Stimulated activated CD4-positive, alpha-beta T cell treated with anti-CD3 and anti-CD28 coated beads, Interleukin-12 subunit alpha, Interleukin-12 subunit beta, amount 100 ng/mL, for 24 hours (primary cell): ENCODE measurements around the gene B2M.
"Not testable (repeated sequence)": the region's sequence is repeated elsewhere in the genome, so short reads cannot be mapped to it uniquely, and the experiment has no call there.

Experiments
- DNase-seq, 2 experiments: peaks; one replicate each; pipeline ENCODE4 v3.0.0-alpha.2; 2020; ENCODE audit warnings: low read depth in 2 of 2

The B2M gene

DNA sequence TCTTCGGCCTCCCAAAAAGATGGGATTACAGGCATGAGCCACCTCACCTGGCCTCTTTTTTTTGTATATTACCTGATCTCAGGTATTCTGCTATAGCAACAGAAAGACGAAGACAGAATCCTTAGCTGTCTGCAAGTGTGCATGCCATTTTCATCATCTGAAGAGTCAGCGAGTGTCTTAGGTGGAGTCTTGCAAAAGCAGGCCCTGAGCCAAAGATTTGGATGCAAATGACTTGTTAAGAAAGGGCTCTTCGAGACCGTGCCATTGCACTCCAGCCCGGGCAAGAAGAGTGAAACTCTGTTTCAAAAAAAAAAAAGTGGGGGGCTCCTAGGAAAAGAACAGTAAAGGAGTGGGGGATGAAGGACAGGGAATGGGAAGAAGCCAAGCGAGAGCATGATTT, 14.8 kb downstream of the B2M start:
- DNase-seq = no peak

GRCh38 chr15:44726568-44727484, 15.5 kb downstream of the B2M start:
- DNase-seq = peak; percentile 42 to 49

DNA sequence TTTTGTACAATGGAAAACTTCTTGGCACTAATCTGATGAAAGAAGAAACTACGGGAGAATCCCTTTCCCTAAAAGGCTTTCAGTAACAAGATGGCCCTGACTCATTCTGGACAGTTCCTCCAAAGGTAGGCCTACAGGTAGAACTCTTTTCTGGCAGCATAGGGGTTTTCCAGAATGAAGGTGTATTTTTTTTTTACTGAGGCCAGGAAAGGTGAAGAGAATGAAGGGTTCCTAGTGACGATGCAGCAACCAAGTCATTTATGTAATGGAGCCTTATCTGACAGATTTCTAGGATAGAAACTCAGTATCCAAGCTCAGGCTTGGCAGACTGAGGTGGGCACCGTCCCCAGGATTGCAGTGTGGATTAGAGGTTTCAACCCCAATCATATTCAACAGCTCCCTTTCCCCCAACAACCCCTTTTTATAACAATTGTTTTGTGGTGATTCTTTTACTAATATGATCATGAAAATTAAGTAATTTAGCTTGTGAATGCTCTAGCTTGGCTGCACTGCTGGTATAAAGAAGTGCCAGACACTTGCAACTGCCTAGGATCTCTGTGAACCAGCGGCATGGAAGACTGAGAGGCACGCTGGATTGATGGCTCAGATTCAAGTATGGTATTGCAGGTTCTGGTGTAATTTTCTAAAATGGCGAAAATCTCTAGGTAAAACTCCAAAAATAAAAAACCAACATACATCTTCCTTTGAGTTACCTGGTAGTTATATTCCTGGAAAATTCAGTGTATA, 16.3 kb downstream of the B2M start:
- DNase-seq = no peak

GRCh38 chr15:44728232-44728575, 16.9 kb downstream of the B2M start:
- DNase-seq = not testable (repeated sequence)

DNA sequence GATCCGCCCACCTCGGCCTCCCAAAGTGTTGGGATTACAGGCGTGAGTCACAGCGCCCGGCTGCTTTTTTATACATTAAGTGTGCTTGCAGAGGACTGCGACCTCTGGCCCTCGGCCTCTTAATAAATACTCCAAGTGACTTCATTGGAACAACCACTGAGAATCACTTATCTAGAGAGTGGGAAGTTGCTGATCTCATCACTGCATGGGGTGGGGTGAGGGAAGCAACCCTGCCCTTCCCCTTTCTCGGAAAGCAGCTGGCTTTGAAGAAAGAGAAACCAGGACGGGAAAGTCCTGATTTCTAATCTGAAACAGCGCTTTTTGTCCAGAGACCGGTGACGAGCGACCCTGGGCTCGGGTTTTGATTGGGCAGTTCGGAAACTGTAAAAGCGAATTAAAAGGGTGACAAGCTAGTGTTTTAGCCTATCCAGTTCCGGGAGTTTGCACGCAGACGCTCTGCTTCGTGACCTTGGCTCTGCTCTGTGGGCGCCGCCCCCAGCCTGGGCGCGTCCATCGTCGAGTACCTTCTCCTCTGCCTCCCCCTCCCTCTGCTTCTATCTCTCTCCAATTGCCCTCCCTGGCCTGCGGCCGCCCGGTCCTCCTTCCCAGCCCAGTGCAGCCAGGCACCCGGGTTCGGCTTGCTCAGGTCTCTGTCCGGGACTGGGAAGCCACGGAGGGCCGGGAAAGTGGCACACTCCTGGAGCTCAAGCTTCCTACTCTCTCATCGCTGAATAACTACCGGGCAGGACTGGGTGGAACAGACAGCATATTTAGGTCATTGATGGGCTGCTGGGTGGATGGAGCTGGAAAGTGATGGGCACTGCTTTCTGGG, 17.5 kb downstream of the B2M start:
- peak; percentile 92 to 94 for DNase-seq

DNA sequence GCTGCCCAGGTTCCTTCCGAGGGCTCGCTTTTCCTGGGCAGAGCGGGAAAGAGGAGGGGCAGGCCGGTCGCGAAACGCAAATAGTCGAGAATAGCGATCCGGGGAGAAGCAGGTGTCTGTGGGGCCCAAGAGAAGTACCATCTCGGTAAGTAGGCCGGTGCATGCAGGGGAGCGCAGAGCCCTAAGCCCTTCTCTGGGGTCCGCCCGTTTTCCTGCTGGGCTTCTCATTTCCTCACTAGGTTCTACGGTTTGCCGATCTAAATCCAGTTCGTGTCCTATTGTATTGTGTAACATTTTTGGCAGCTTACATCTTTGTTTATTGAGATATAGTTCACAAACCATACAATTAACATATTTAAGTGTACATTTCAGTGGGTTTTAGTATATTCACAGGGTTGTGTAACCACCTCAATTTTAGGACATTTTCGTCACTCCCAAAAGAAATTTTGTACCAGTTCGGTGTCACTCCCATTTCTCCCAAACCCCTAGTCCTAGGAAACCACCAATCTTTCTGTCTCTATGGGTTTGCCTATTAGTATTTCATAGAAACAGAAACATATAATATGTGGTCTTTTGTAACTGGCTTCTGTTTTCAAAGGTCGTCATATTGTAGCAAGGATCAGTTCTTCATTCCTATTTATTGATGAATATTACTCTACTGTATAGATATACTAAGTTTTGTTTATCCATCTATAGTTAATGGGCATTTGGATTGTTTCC, 18.3 kb downstream of the B2M start:
- DNase-seq = no peak

DNA sequence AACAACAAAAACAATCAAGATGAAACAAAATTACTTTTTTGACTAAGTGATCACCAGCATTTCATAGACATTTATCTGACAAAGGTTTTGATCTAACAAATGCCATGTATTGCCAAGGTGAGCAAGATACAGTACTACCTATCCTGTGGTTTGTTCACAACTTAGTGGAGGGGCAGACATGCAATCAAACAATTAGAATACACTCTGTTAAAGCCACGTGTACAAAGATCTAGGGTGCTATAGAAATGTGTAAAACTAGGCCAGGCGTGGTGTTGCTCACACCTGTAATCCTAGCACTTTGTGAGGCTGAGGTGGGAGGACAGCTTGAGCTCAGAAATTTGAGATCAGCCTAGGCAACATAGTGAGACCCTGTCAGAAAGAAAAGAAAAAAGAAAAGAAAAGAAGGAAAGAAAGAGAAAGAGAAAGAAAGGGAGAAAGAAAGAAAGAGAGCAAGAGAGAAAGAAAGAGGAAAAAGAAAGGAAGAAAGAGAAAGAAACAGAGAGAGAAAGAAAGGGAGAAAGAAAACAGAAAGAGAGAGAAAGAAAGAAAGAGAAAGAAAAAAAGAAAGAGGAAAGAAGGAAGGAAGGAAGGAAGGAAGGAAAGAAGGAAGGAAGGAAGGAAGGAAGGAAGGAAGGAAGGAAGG, 23.6 kb downstream of the B2M start:
- DNase-seq = no peak

DNA sequence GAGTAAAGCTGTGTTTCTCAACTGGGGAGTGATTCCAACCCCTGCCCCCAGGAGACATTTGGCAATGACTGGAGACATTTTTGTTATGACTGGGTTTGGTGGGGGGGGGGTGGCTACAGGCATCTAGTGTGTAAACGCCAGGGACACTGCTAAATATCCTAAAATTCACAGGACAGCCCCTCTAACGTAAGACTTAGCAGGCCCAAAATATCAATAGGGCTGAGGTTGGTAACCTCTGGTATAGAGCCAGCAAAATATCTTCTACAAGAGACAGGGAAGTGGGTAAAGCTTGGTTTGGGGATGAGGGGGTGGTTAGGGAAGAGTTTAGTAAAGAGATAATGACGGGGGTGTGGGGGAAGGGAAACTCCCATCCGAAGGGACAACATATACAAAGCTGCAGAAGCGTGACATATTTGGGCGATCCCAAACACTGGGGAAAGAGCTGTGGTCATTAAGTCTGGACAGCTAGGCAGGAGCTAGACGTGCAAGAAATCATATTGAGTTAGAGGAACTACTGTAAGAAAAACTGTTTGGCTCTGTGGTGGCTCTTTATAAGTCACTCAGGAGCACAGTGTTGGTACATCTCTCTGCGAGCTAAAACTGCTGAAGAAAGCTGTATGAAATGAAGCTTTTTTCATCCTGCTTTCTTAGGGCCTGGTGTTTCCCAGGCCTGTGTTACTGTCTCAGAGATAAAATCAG, 24.3 kb downstream of the B2M start:
- peak in 1 of 2 experiments; percentile 52 for DNase-seq

GRCh38 chr15:44736181-44736765, 25.0 kb downstream of the B2M start, which contains the start of gene TRIM69:
TSS of gene TRIM69 (plus strand) at chr15:44736528. CDS start at chr15:44736705, 177 bp downstream.
- DNase-seq = no peak

DNA sequence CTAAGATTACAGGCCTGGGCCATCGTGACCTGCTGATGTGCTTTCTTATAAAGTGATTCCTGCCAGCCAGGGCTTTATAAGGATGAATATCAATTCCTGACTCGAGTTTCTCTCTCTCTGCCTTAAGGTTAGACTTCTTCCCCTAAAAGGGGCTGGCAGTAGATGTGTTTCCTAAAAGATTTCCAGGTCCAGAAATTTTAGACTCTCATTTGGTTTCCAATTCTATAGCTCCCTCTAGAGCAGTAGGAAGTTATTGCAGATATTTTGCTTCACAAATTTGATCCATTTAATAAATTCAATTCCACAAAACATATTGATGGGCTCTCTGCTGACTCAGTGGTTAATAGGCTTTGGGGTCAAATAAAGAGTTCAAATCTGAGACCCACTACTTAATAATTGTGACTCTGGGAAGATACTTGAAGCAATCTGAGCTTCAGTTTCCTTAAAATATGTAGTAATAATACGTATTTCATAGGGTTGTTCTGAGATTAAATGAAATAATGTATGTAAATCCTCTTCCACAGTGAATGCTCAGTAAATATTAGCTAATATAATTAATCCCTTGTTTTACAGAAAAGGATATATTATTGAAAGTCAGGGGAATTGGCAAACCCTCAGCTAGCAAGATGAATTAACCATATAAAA, 27.1 kb downstream of the B2M start:
- no peak for DNase-seq

DNA sequence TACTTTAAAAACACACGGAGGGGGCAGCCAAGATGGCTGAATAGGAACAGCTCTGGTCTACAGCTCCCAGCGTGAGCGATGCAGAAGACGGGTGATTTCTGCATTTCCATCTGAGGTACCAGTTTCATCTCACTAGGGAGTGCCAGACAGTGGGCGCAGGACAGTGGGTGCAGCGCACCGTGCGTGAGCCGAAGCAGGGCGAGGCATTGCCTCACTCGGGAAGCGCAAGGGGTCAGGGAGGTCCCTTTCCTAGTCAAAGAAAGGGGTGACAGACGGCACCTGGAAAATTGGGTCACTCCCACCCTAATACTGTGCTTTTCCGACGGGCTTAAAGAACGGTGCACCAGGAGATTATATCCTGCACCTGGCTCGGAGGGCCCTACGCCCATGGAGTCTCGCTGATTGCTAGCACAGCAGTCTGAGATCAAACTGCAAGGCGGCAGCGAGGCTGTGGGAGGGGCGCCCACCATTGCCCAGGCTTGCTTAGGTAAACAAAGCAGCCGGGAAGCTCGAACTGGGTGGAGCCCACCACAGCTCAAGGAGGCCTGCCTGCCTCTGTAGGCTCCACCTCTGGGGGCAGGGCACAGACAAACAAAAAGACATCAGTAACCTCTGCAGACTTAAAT, 28.0 kb downstream of the B2M start:
- DNase-seq = not testable (repeated sequence)

- not testable (repeated sequence) for DNase-seq
Observed at GRCh38 chr15:44743454-44743853, 32.1 kb downstream of the B2M start.

DNA sequence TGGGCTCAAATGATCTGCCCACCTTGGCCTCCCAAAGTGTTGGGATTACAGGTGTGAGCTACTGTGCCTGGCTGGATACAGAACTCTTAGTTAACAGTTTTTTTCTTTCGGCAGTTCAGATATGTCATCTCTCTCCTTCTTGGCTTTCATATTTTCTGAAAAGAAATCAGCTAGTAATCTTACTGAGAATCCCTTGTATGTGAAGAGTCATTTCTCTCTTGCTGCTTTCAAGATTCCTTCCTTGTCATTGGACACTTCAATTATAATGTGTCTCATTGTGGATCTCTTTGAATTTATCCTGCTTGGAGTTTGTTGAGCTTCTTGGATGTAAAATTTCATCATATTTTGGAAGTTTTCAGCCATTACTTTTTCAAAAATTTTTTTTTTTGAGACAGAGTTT, 42.0 kb downstream of the B2M start:
- DNase-seq = no peak

DNA sequence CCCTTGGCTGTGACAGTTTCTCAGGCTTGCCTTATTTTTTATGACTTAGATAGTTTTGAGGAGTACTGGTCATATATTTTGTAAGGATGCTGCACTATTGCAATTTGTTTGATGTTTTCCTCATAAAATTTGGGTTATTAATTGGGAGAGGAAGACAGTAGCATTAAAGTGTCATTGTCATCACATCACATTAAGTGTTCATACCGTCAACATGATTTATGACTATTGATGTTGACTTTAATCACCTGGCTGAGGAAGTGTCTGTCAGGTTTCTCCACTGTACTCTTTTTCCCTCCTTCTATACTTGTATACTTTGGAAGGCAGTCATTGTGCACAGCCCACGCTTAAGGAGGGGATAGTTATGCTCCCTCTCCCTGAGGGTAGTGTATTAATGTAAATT, 51.9 kb downstream of the B2M start:
- DNase-seq = no peak

DNA sequence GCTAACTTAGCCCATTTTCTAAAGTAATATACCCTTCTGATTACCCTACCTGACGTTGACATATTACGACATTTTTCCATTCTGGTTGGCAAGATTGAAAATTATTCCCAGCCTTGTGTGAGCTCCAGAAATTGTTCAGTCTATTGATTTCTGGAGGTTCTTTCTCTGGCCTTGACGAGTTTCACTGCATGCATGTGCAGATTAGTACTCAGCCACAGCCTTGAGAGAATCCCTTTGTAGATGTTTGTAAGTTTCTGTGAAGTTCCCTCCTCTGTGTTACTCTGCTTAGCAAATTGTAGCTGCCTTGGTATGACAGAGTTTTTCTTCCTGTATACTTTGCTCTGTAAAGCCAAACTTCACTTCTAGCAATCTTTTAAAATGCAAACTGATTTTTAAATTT, 52.5 kb downstream of the B2M start:
- no peak for DNase-seq

DNA sequence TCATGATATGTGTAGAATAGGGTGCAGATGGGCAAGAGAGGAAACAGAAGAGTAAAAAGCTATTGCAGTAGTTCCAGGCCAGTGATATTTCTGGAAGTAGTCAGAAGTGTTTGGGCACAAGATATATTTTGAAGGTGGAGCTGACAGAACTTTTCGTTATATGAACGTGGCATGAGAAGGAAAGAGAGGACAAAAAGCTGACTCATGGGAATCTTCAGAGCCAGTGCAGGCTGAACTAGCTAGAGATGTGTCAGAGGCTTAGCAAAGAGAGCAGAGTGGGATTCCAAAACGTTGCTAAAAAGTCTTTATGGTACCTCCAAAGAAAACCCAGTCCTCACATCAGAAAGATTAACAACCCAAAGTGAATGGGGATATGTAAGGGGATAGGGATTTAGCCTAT, 53.7 kb downstream of the B2M start:
- DNase-seq = no peak
